Measurements from ENCODE around the gene IL2RG. TPM values are rescaled to one million over a fixed set of nuclear protein-coding genes. Genes with fewer than 3 reads are reported as not detected.
A peak's percentile ranks its signal among the peaks of the same experiment; 100 is the strongest.

The IL2RG gene
- total RNA-seq, 1 donor from 2014 or later, result 1.5 TPM

GRCh38 chrX:71096760-71097032 is 14.7 kb downstream of the IL2RG start:
- H3K4me1 Mint-ChIP-seq (ENCODE audit: unreplicated experiment), result no peaks in the 10 kb centered on the region
- H3K4me3 Mint-ChIP-seq, result peak overlapping the region; percentile 91
- no peak for DNase-seq (ENCODE audit: extremely low spot score, unreplicated experiment)
- H3K36me3 Mint-ChIP-seq, result no peaks in the 10 kb centered on the region
- H3K9me3 Mint-ChIP-seq, result no peaks in the 10 kb centered on the region
- H3K27me3 Mint-ChIP-seq, result no peaks in the 10 kb centered on the region
- no peak for TF ChIP-seq CTCF (conservative IDR thresholded peaks at IDR 0.05)
- no peak overlapping the region for H3K27ac Mint-ChIP-seq

GRCh38 chrX:71095981-71096759 is 15.2 kb downstream of the IL2RG start:
- DNase-seq (ENCODE audit: extremely low spot score, unreplicated experiment), result no peak
- no peaks in the 10 kb centered on the region for H3K27me3 Mint-ChIP-seq
- no peaks in the 10 kb centered on the region for H3K9me3 Mint-ChIP-seq
- TF ChIP-seq CTCF (conservative IDR thresholded peaks at IDR 0.05), result no peak
- peak overlapping the region; percentile 91 for H3K4me3 Mint-ChIP-seq
- no peaks in the 10 kb centered on the region for H3K4me1 Mint-ChIP-seq (ENCODE audit: unreplicated experiment)
- H3K27ac Mint-ChIP-seq, result peak overlapping the region; percentile 81
- no peaks in the 10 kb centered on the region for H3K36me3 Mint-ChIP-seq

GRCh38 chrX:71095555-71095980 is 15.8 kb downstream of the IL2RG start, which contains the start of gene FOXO4:
Gene FOXO4 (plus strand): TSS chrX:71095851. CDS start chrX:71096529, 678 bp downstream.
- TF ChIP-seq CTCF (conservative IDR thresholded peaks at IDR 0.05), result no peak
- Mint-ChIP-seq H3K4me1 (ENCODE audit: unreplicated experiment) (no peaks in the 10 kb centered on the region), H3K27me3 (no peaks in the 10 kb centered on the region), H3K27ac (peak within 1 kb of the TSS; percentile 81), H3K36me3 (no peaks in the 10 kb centered on the region), H3K9me3 (no peaks in the 10 kb centered on the region), H3K4me3 (peak within 1 kb of the TSS; percentile 91)
- peak; percentile 86 for DNase-seq (ENCODE audit: extremely low spot score, unreplicated experiment)

GRCh38 chrX:71095033-71095432 is 16.3 kb downstream of the IL2RG start:
- Mint-ChIP-seq H3K9me3 (no peaks in the 10 kb centered on the region), H3K27ac (peak overlapping the region; percentile 81)
- TF ChIP-seq CTCF (conservative IDR thresholded peaks at IDR 0.05), result no peak

GRCh38 chrX:71091263-71091662 is 20.1 kb downstream of the IL2RG start:
- Mint-ChIP-seq H3K9me3 (no peaks in the 10 kb centered on the region), H3K4me1 (ENCODE audit: unreplicated experiment) (no peaks in the 10 kb centered on the region), H3K36me3 (no peaks in the 10 kb centered on the region), H3K4me3 (no peak overlapping the region), H3K27ac (no peak overlapping the region), H3K27me3 (no peaks in the 10 kb centered on the region)
- DNase-seq (ENCODE audit: extremely low spot score, unreplicated experiment), result no peak
- TF ChIP-seq CTCF (conservative IDR thresholded peaks at IDR 0.05), result no peak

More at GRCh38 chrX:71095033-71095432, 16.3 kb downstream of the IL2RG start:
- no peak for DNase-seq (ENCODE audit: extremely low spot score, unreplicated experiment)
- Mint-ChIP-seq H3K4me1 (ENCODE audit: unreplicated experiment) (no peaks in the 10 kb centered on the region), H3K36me3 (no peaks in the 10 kb centered on the region), H3K4me3 (peak overlapping the region; percentile 91), H3K27me3 (no peaks in the 10 kb centered on the region)
